GM20000 (cell line): ENCODE measurements around the gene RHOA.
"Not testable (repeated sequence)": the region's sequence is repeated elsewhere in the genome, so short reads cannot be mapped to it uniquely, and the experiment has no call there.

ENCODE experiments used
- DNase-seq: peaks from one replicate; pipeline ENCODE4 v3.0.0; 2012; ENCODE audit warnings: low spot score
- CTCF ChIP-seq: IDR thresholded peaks from 2 replicates; pipeline ENCODE4 v1.5.1; 2012; ENCODE audit warnings: mild to moderate bottlenecking, control low read depth; ENCODE audit errors: extremely low read depth, missing control alignments

RHOA gene

DNA sequence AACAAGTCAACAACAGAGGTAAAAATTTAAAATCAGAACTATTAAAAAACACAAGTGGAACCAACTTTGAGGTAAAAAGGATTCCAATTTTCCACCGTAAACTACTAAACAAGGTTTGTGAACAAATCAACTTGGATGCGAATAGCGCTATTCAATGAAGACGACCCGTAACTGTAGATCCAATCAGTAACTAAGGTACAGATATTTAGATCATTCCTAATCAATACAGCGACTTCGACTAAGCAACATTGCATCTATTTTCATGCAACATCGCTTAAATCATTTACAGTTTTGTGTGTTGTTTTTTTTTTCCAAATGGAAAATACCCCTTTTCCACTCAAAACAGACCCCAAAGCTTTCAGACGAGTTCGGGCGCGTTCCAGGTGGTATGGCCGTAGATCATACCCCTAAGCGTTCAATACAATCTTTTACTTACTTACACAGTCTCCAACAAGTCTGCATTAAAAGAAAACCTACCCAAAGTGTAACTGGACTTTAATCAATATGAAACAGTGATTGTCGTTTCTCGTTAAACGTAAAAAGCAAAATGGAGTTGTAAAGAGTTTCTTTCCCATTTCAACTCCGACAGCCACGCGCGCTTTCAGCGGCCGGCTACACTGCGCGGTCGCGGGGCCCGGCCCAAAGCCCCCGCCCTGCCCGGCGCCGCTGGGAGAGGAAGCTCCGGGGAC lies 786 bp downstream of the RHOA start:
- TF ChIP-seq CTCF = no peak
- no peak for DNase-seq

DNA sequence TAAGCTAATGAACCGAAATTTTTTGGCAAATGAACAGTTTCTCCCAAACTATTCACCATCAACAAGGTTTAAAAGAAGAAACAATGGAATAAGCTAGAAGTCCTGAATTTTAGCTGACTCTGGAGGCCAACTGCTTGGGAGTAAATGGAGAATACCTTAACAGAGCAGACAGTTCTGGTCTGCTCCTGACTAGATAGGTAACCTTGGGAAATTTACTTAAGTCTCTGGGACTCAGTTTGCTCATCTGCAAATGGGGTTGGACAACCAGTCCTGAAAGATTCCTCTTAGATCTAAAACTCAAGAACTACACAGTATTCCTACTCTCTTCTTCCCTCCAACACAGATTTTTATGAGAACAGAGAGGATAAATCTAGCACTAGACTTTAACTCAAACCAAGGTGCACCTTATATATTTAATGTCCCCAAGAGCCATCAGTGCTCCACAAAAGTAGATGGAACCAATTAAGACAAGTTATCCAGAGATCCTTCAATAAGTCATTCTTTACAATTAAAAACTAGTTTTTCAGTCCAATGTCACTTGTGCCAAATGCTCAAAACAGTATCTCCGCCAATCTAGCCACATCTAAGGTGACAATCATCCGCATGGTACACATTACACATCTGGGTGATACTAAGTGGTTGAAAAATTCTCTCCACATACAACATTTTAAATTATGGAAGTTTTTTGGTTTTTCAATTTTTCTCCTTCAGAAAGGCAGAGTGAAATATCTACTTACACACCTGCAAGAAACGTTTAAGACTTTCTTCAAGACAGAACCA lies 1.5 kb downstream of the RHOA start:
- TF ChIP-seq CTCF = no peak
- DNase-seq = no peak

GRCh38 chr3:49406571-49407565 lies 4.9 kb downstream of the RHOA start:
- DNase-seq = no peak
- no peak for TF ChIP-seq CTCF

- DNase-seq = not testable (repeated sequence)
Measured at GRCh38 chr3:49405570-49405969, 6.2 kb downstream of the RHOA start.

DNA sequence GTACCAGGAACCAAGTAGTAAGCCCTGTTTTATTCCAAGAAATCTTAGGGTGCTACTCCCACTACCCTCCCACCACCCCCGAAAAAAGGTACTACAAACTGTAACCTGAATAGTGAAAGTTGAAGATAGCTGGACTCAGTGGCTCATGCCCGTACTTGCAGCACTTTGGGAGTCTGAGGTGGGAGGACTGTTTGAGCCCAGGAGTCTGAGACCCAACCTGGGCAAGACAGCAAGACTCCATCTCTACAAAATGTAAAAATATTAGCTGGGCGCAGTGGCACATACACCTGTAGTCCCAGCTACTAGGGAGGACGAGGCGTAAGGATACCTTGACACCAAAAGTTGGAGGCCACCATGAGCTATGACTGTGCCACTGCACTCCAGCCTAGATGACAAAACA lies 7.9 kb downstream of the RHOA start:
- DNase-seq = no peak
- no peak for TF ChIP-seq CTCF

- no peak for DNase-seq
- no peak for TF ChIP-seq CTCF
Measured at GRCh38 chr3:49401766-49402165, 10.0 kb downstream of the RHOA start.

DNA sequence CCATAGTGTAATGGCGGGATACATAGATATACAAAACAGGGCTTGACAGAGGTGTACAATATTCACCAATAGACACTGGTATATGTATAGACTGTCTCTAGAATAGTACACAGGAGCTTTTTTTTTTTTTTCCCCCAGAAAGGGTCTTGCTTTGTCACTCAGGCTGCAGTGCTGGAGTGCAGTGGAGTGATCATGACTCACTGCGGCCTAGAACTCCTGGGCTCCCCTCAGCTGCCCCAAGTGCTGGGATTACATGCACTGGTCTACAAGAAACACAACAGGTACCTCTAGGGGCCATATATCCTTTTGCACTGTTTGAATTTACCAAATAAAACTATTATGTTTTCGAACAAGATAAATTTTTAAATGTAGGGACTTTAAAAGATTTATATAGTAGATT lies 12.3 kb downstream of the RHOA start:
- no peak for DNase-seq
- TF ChIP-seq CTCF = no peak
